Gastrocnemius medialis (tissue), 4 donors: ENCODE data around the gene KPNA1.

Source experiments
- POLR2A ChIP-seq, 2 donors: fragments of 450-650 bp; IDR thresholded peaks; one replicate each; pipeline ENCODE4 v1.6.1; 2017; ENCODE audit warnings: antibody characterized with exemption in 2 of 2, mild to moderate bottlenecking in 2 of 2, moderate library complexity in 2 of 2
- TF ChIP-seq, protein P1 (sequence below), 5 experiments: fragments of 450-650 bp in 3 of 5; fragments of 200-600 bp in 2 of 5; sonication (generic) in 2 of 5; IDR thresholded peaks in 4 of 5; conservative IDR thresholded peaks in 1 of 5; 1 replicate in 4 of 5; 2 replicates in 1 of 5; pipeline ENCODE4 v1.5.1; 2016 to 2019; ENCODE audit warnings: antibody characterized with exemption in 5 of 5, mild to moderate bottlenecking in 3 of 5, moderate library complexity in 3 of 5

DNA sequence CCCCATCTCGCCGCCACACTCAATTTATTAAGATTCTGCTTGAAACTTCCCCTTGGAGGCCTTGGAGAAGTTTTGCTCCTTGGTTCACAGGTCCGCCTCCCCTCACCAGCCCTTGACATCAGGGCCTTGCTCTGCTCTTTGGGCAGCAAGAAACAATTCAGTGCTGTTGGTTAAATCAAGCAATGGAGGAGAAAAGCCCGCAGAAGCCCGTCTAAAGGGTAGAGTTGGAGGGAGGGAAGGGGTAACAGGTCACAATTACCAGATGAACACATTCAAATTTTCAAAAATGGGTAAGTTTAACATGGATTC is 48.9 kb upstream of the KPNA1 start:
- TF ChIP-seq, protein P1, sequence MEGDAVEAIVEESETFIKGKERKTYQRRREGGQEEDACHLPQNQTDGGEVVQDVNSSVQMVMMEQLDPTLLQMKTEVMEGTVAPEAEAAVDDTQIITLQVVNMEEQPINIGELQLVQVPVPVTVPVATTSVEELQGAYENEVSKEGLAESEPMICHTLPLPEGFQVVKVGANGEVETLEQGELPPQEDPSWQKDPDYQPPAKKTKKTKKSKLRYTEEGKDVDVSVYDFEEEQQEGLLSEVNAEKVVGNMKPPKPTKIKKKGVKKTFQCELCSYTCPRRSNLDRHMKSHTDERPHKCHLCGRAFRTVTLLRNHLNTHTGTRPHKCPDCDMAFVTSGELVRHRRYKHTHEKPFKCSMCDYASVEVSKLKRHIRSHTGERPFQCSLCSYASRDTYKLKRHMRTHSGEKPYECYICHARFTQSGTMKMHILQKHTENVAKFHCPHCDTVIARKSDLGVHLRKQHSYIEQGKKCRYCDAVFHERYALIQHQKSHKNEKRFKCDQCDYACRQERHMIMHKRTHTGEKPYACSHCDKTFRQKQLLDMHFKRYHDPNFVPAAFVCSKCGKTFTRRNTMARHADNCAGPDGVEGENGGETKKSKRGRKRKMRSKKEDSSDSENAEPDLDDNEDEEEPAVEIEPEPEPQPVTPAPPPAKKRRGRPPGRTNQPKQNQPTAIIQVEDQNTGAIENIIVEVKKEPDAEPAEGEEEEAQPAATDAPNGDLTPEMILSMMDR (IDR thresholded peaks at IDR 0.05 in 4 of 5, conservative IDR thresholded peaks at IDR 0.05 in 1 of 5): no peak
- no peak for TF ChIP-seq POLR2A (IDR thresholded peaks at IDR 0.05)
